GM12891 (cell line): ENCODE measurements around the gene DCC.

ENCODE experiments used
- PAX5 ChIP-seq: IDR thresholded peaks from 2 replicates; pipeline ENCODE4 v1.6.1; 2011; ENCODE audit warnings: low read length, moderate library complexity, mild to moderate bottlenecking; ENCODE audit not compliant: insufficient read depth, severe bottlenecking
- POLR2A ChIP-seq: IDR thresholded peaks from 2 replicates; pipeline ENCODE4 v1.6.1; 2011; ENCODE audit warnings: low read depth, low read length, control low read depth
- POLR2AphosphoS5 ChIP-seq: IDR thresholded peaks from 2 replicates; pipeline ENCODE4 v1.6.1; 2011; ENCODE audit warnings: low read depth, low read length, control low read depth
- POU2F2 ChIP-seq: IDR thresholded peaks from 2 replicates; pipeline ENCODE4 v1.6.1; 2011; ENCODE audit warnings: low read depth, mild to moderate bottlenecking, control low read depth, low read length, moderate library complexity
- SPI1 ChIP-seq: IDR thresholded peaks from 2 replicates; pipeline ENCODE4 v1.6.1; 2011; ENCODE audit warnings: low read depth, low read length, control low read depth
- TAF1 ChIP-seq: IDR thresholded peaks from 2 replicates; pipeline ENCODE4 v1.6.1; 2011; ENCODE audit warnings: low read depth, low read length, control low read depth

- TF ChIP-seq POLR2AphosphoS5 (no peak), SPI1 (no peak), POLR2A (no peak), POU2F2 (no peak), TAF1 (no peak), PAX5 (no peak)
Observed at GRCh38 chr18:52394602-52395001, 54.6 kb downstream of the DCC start.
